A549 (cell line): ENCODE data around the gene TCN2. TPM values are rescaled to one million over a fixed set of nuclear protein-coding genes. Genes with fewer than 3 reads are reported as not detected.

Experiments used
- ATAC-seq, 2 experiments: fragments of 200-7000 bp in 1 of 2; fragments of >200 bp in 1 of 2; cut with Nextera tagmentation in 1 of 2; cut with Tn5 transposase in 1 of 2; 3 replicates each; pipeline versions ENCODE4 v1.8.0 to v1.9.1; 2018 to 2020; ENCODE audit warnings: mild to moderate bottlenecking in 1 of 2, moderate library complexity in 1 of 2
- CTCF ChIA-PET: fragments of 300-600 bp; sonication (Branson Sonifier 250); formaldehyde crosslinking; extraction: SDS; loops from one replicate; lab custom pipeline; 2021; ENCODE audit warnings: antibody characterized with exemption, inconsistent platforms; lab: Yijun Ruan, JAX
- POLR2A ChIA-PET: fragments of 350-600 bp; formaldehyde crosslinking; extraction: SDS; loops from one replicate; lab custom pipeline; 2021; ENCODE audit warnings: antibody characterized with exemption, inconsistent platforms; lab: Yijun Ruan, JAX
- DNase-seq, 2 experiments: peaks; one replicate each; pipeline versions ENCODE4 v3.0.0 to v3.0.0-alpha.2; 2011 to 2016; ENCODE audit warnings: low read depth in 1 of 2, low spot score in 1 of 2
- FAIRE-seq: peaks from 2 replicates; lab custom pipeline; 2011; peaks lifted over from hg19 to GRCh38; lab: Jason Lieb, UNC
- H3K27ac ChIP-seq, 2 experiments: fragments of >200 bp; sonication (Bioruptor Twin); formaldehyde crosslinking; 3 replicates each; pipeline ENCODE4 v1.5.1; 2016 to 2017
- H3K4me1 ChIP-seq: fragments of >200 bp; sonication (Bioruptor Twin); formaldehyde crosslinking; 3 replicates; pipeline ENCODE4 v1.6.1; 2016
- H3K4me2 ChIP-seq: fragments of >200 bp; sonication (Bioruptor Twin); formaldehyde crosslinking; 3 replicates; pipeline ENCODE4 v1.6.1; 2016
- H3K4me3 ChIP-seq: fragments of >200 bp; sonication (Bioruptor Twin); formaldehyde crosslinking; 3 replicates; pipeline ENCODE4 v1.5.1; 2016
- H3K9me3 ChIP-seq: fragments of >200 bp; sonication (Bioruptor Twin); formaldehyde crosslinking; 3 replicates; pipeline ENCODE4 v1.6.1; 2016
- BHLHE40 ChIP-seq: IDR thresholded peaks from 2 replicates; pipeline ENCODE4 v1.6.1; 2012; ENCODE audit warnings: low read depth, low read length, inconsistent platforms
- CBX2 ChIP-seq: fragments of 200-600 bp; sonication (generic); IDR thresholded peaks from 2 replicates; pipeline ENCODE4 v1.6.1; 2016; ENCODE audit warnings: low read depth, mild to moderate bottlenecking, borderline replicate concordance
- CBX8 ChIP-seq: fragments of 200-600 bp; sonication (generic); IDR thresholded peaks from 2 replicates; pipeline ENCODE4 v1.6.1; 2016
- CEBPB ChIP-seq, 2 experiments: fragments of >200 bp in 1 of 2; sonication (Bioruptor Twin) in 1 of 2; formaldehyde crosslinking in 1 of 2; IDR thresholded peaks; 2 replicates each; pipeline ENCODE4 v1.6.1; 2012 to 2016
- CTCF ChIP-seq: fragments of >200 bp; sonication (Bioruptor Twin); formaldehyde crosslinking; IDR thresholded peaks from 3 replicates; pipeline ENCODE4 v1.5.1; 2016
- ESRRA ChIP-seq: fragments of 150-350 bp; IDR thresholded peaks from 2 replicates; pipeline ENCODE4 v1.6.1; 2014; ENCODE audit warnings: mild to moderate bottlenecking, low read length, borderline replicate concordance
- GATA3 ChIP-seq: IDR thresholded peaks from 2 replicates; pipeline ENCODE4 v1.6.1; 2012; ENCODE audit warnings: borderline replicate concordance
- HEYL ChIP-seq: fragments of 250-450 bp; sonication (Bioruptor Pico); IDR thresholded peaks from 2 replicates; pipeline ENCODE4 v1.8.0; 2021; ENCODE audit warnings: mild to moderate bottlenecking, moderate library complexity
- HOXB13 ChIP-seq: fragments of 250-450 bp; sonication (Bioruptor Pico); IDR thresholded peaks from 2 replicates; pipeline ENCODE4 v1.5.0; 2020; ENCODE audit warnings: low read depth, mild to moderate bottlenecking, moderate library complexity
- JUN ChIP-seq, 2 experiments: fragments of >200 bp; sonication (Bioruptor Twin); formaldehyde crosslinking; IDR thresholded peaks; 2 replicates in 1 of 2; 3 replicates in 1 of 2; pipeline ENCODE4 v1.6.1; 2016 to 2017
- JUNB ChIP-seq: fragments of >200 bp; sonication (Bioruptor Twin); formaldehyde crosslinking; IDR thresholded peaks from 2 replicates; pipeline ENCODE4 v1.6.1; 2016
- KDM1A ChIP-seq: fragments of 200-600 bp; sonication (generic); IDR thresholded peaks from 2 replicates; pipeline ENCODE4 v1.6.1; 2016; ENCODE audit warnings: low read depth, mild to moderate bottlenecking
- KDM5A ChIP-seq: fragments of 200-600 bp; sonication (generic); IDR thresholded peaks from 2 replicates; pipeline ENCODE4 v1.6.1; 2016; ENCODE audit warnings: antibody characterized with exemption, mild to moderate bottlenecking
- MAX ChIP-seq: IDR thresholded peaks from 2 replicates; pipeline ENCODE4 v1.6.1; 2012
- NPAS2 ChIP-seq: fragments of 250-450 bp; sonication (Bioruptor Pico); IDR thresholded peaks from 2 replicates; pipeline ENCODE4 v1.8.0; 2022; ENCODE audit warnings: mild to moderate bottlenecking, moderate library complexity, borderline replicate concordance
- POLR2AphosphoS2 ChIP-seq: conservative IDR thresholded peaks from 2 replicates; pipeline ENCODE4 v1.6.1; 2012; ENCODE audit warnings: low read length, improper control_type of control experiment, inconsistent platforms
- RAD21 ChIP-seq, 2 experiments: fragments of >200 bp in 1 of 2; sonication (Bioruptor Twin) in 1 of 2; formaldehyde crosslinking in 1 of 2; IDR thresholded peaks in 1 of 2; conservative IDR thresholded peaks in 1 of 2; 2 replicates in 1 of 2; 3 replicates in 1 of 2; pipeline ENCODE4 v1.6.1; 2012 to 2018; ENCODE audit warnings: inconsistent platforms in 1 of 2
- RARB ChIP-seq: fragments of 250-450 bp; sonication (Bioruptor Pico); IDR thresholded peaks from 2 replicates; pipeline ENCODE4 v1.8.0; 2021; ENCODE audit warnings: mild to moderate bottlenecking, moderate library complexity
- REST ChIP-seq: fragments of 200-600 bp; sonication (generic); IDR thresholded peaks from 2 replicates; pipeline ENCODE4 v1.6.1; 2016; ENCODE audit warnings: antibody characterized with exemption, mild to moderate bottlenecking, moderate library complexity
- RFX5 ChIP-seq: fragments of 450-650 bp; IDR thresholded peaks from 2 replicates; pipeline ENCODE4 v1.7.1; 2014; ENCODE audit warnings: antibody characterized with exemption, mild to moderate bottlenecking, moderate library complexity
- SMC3 ChIP-seq: fragments of >200 bp; sonication (Bioruptor Twin); formaldehyde crosslinking; IDR thresholded peaks from 3 replicates; pipeline ENCODE4 v1.6.1; 2018; ENCODE audit warnings: inconsistent platforms
- SREBF2 ChIP-seq: fragments of 450-650 bp; IDR thresholded peaks from 2 replicates; pipeline ENCODE4 v1.6.1; 2014; ENCODE audit warnings: mild to moderate bottlenecking, moderate library complexity
- TFCP2L1 ChIP-seq: fragments of 250-450 bp; sonication (Bioruptor Pico); IDR thresholded peaks from 2 replicates; pipeline ENCODE4 v1.5.0; 2021; ENCODE audit warnings: mild to moderate bottlenecking
- USF2 ChIP-seq: fragments of 450-650 bp; IDR thresholded peaks from 2 replicates; pipeline ENCODE4 v1.6.1; 2014; ENCODE audit warnings: antibody characterized with exemption
- ZNF302 ChIP-seq: fragments of 250-450 bp; sonication (Bioruptor Pico); IDR thresholded peaks from 2 replicates; pipeline ENCODE4 v1.9.0; 2021; ENCODE audit warnings: inconsistent platforms, mild to moderate bottlenecking, moderate library complexity
- WGBS: methylation state at CpG from one replicate; pipeline ENCODE4 v1.1.6; 2017; ENCODE audit errors: missing lambda C conversion rate; 5-methylcytosine and 5-hydroxymethylcytosine counted together
- polyA plus RNA-seq, 4 experiments: library from polyadenylated mRNA; depleted of rRNA in 3 of 4; stranded (reverse); fragments of >200 nt; fragmentation: RNase III in 1 of 4; extraction: RNeasy Plus Mini Kit Qiagen cat#74134 plus additional on column Dnase treatment in 1 of 4; gene quantifications; 2 replicates in 3 of 4; 3 replicates in 1 of 4; pipeline ENCODE4 v1.2.3, GENCODE V29; 2011 to 2017
- TF ChIP-seq, protein P1 (sequence below): fragments of >200 bp; sonication (Bioruptor Twin); formaldehyde crosslinking; IDR thresholded peaks from 2 replicates; pipeline ENCODE4 v1.6.1; 2016
- TF ChIP-seq, protein P2 (sequence below): fragments of >200 bp; sonication (Bioruptor Twin); formaldehyde crosslinking; IDR thresholded peaks from 3 replicates; pipeline ENCODE4 v1.6.1; 2016
- TF ChIP-seq, protein P3 (sequence below): fragments of 250-450 bp; sonication (Bioruptor Pico); IDR thresholded peaks from 2 replicates; pipeline ENCODE4 v1.5.0; 2021; ENCODE audit warnings: mild to moderate bottlenecking, moderate library complexity, borderline replicate concordance
- TF ChIP-seq, protein P4 (sequence below): fragments of 150-350 bp; IDR thresholded peaks from 2 replicates; pipeline ENCODE4 v1.6.1; 2014; ENCODE audit warnings: low read depth, mild to moderate bottlenecking, low read length

The TCN2 gene
- polyA plus RNA-seq, 2 of the 4 experiments (the other 2 are of a cell fraction), result 3.9 to 4.3 TPM

DNA sequence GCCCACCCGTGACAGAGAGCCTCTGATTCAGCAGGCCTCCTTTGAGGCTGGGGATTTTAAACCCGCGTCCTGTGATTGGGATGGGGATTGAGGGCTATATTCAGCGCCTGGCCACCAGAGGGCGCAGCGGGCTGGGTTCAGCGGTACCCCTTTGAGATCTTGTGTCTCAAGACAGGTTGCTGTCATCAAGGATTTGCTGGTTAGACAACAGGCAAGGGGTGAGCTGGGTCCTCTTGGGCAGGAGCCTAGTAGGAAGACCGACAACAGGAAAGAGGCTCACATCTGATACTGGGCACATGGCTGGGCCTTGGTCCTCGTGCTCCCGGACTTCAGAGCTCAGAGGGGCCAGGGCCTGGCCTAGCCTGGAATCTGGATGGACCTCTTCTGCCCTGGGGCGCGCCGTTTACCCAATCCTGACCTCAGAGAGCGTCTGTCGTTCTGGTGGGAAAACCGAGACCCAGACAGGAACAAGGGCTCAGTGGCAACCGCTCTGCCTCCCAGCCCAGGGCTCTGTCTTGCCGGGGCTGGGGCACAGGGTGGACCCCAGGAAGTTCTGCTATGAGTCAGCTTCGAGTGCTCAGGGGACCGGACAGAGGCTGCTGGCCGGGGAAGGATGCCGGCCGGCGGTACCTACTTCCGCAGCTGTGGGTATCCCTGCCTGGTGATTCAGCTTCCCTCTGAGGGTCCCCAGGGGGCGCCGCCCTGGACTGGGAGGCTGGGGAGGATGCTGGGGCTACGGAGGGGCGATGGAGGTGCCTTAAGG, 27.7 kb downstream of the TCN2 start:
- Histone ChIP-seq H3K9me3 (no peaks in the 10 kb centered on the region), H3K4me3 (peak overlapping the region; percentile 80), H3K27ac (peak overlapping the region; percentile 67 to 97), H3K4me1 (peaks cover 21% of the 10 kb centered on the region), H3K4me2 (peak overlapping the region; percentile 99)
- ChIA-PET CTCF (interaction anchor here (0.6 to 6.0 kb wide), 39 partner anchors 9 to 483 kb away, joined by 3 to 129 read pairs (median 4); partner anchors contain the start of genes DUSP18 and TCN2), POLR2A (interaction anchor here (1.0 to 2.1 kb wide), 2 partner anchors 28 to 121 kb away, joined by 3 to 10 read pairs; partner anchors contain the start of gene TCN2)
- WGBS, result 0% methylated on average over 10 of the region's 29 CpGs
- TF ChIP-seq CBX8 (no peak), HOXB13 (CRISPR knock-in tag) (no peak), CTCF (peak; percentile 78), SREBF2 (no peak), SMC3 (peak; percentile 85), JUN (IDR thresholded peaks at IDR 0.05) (no peak), MAX (peak; percentile 63), NPAS2 (CRISPR knock-in tag) (no peak), REST (no peak), ESRRA (no peak), JUNB (no peak), RAD21 (conservative IDR thresholded peaks at IDR 0.05 in 1 of 2, IDR thresholded peaks at IDR 0.05 in 1 of 2) (peak; percentile 79 to 81), KDM5A (no peak), TFCP2L1 (CRISPR knock-in tag) (no peak), GATA3 (no peak), ZNF302 (CRISPR knock-in tag) (no peak), BHLHE40 (no peak), CEBPB (IDR thresholded peaks at IDR 0.05) (no peak), USF2 (no peak), KDM1A (no peak), CBX2 (no peak), POLR2AphosphoS2 (no peak), HEYL (CRISPR knock-in tag) (no peak), RARB (CRISPR knock-in tag) (no peak), RFX5 (no peak)
- TF ChIP-seq, protein P1, sequence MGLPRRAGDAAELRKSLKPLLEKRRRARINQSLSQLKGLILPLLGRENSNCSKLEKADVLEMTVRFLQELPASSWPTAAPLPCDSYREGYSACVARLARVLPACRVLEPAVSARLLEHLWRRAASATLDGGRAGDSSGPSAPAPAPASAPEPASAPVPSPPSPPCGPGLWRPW, result no peak
- TF ChIP-seq, protein P2, sequence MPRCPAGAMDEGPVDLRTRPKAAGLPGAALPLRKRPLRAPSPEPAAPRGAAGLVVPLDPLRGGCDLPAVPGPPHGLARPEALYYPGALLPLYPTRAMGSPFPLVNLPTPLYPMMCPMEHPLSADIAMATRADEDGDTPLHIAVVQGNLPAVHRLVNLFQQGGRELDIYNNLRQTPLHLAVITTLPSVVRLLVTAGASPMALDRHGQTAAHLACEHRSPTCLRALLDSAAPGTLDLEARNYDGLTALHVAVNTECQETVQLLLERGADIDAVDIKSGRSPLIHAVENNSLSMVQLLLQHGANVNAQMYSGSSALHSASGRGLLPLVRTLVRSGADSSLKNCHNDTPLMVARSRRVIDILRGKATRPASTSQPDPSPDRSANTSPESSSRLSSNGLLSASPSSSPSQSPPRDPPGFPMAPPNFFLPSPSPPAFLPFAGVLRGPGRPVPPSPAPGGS, result no peak
- TF ChIP-seq, protein P3, sequence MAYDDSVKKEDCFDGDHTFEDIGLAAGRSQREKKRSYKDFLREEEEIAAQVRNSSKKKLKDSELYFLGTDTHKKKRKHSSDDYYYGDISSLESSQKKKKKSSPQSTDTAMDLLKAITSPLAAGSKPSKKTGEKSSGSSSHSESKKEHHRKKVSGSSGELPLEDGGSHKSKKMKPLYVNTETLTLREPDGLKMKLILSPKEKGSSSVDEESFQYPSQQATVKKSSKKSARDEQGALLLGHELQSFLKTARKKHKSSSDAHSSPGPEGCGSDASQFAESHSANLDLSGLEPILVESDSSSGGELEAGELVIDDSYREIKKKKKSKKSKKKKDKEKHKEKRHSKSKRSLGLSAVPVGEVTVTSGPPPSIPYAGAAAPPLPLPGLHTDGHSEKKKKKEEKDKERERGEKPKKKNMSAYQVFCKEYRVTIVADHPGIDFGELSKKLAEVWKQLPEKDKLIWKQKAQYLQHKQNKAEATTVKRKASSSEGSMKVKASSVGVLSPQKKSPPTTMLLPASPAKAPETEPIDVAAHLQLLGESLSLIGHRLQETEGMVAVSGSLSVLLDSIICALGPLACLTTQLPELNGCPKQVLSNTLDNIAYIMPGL, result no peak
- TF ChIP-seq, protein P4, sequence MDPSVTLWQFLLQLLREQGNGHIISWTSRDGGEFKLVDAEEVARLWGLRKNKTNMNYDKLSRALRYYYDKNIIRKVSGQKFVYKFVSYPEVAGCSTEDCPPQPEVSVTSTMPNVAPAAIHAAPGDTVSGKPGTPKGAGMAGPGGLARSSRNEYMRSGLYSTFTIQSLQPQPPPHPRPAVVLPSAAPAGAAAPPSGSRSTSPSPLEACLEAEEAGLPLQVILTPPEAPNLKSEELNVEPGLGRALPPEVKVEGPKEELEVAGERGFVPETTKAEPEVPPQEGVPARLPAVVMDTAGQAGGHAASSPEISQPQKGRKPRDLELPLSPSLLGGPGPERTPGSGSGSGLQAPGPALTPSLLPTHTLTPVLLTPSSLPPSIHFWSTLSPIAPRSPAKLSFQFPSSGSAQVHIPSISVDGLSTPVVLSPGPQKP, result no peak
- FAIRE-seq, result no peak
- peak; percentile 81 to 84 for ATAC-seq
- peak; percentile 86 to 88 for DNase-seq
